Thyroid gland (tissue), 4 donors: ENCODE measurements around the gene GATA6. TPM values are rescaled to one million over a fixed set of nuclear protein-coding genes. Genes with fewer than 3 reads are reported as not detected.

ENCODE experiments used
- DNase-seq, 2 donors: peaks; one replicate each; pipeline ENCODE4 v3.0.0-alpha.2; 2019
- H3K27ac ChIP-seq, 3 donors: fragments of 200-600 bp; sonication (generic); 1 replicate in 2 of 3; 2 replicates in 1 of 3; pipeline ENCODE4 v1.5.1; 2016 to 2019; ENCODE audit warnings: mild to moderate bottlenecking in 1 of 3, moderate library complexity in 1 of 3
- H3K27me3 ChIP-seq: fragments of 200-600 bp; sonication (generic); one replicate; pipeline ENCODE4 v1.5.1; 2019
- H3K36me3 ChIP-seq, 2 donors: fragments of 200-600 bp; sonication (generic); one replicate each; pipeline ENCODE4 v1.5.1; 2016 to 2019
- H3K4me1 ChIP-seq, 2 donors: fragments of 200-600 bp; sonication (generic); one replicate each; pipeline ENCODE4 v1.5.1; 2017 to 2019
- H3K4me3 ChIP-seq, 3 donors: fragments of 200-600 bp; sonication (generic); replicated peaks in 1 of 3; 1 replicate in 2 of 3; 2 replicates in 1 of 3; pipeline ENCODE4 v1.5.1; 2016; ENCODE audit warnings: mild to moderate bottlenecking in 1 of 3
- H3K9me3 ChIP-seq: fragments of 200-600 bp; sonication (generic); one replicate; pipeline ENCODE4 v1.5.1; 2017
- POLR2A ChIP-seq, 2 donors: fragments of 450-650 bp; IDR thresholded peaks; one replicate each; pipeline ENCODE4 v1.6.1; 2017; ENCODE audit warnings: antibody characterized with exemption in 2 of 2, mild to moderate bottlenecking in 2 of 2, moderate library complexity in 1 of 2
- WGBS, 2 donors: methylation state at CpG; one replicate each; pipeline ENCODE4 v1.1.5; 2017; 5-methylcytosine and 5-hydroxymethylcytosine counted together
- intact Hi-C: fragments of 100-400 bp; cut with DNase I; formaldehyde crosslinking; loops from one replicate; pipeline ENCODE4 v1.15.1; 2023
- total RNA-seq, 4 donors: library from RNA; depleted of rRNA; stranded (reverse); fragments of >200 nt; gene quantifications; one replicate each; pipeline ENCODE4 v1.2.3, GENCODE V29; 2016
- TF ChIP-seq, protein P1 (sequence below), 6 experiments: fragments of 200-600 bp in 3 of 6; fragments of 450-650 bp in 3 of 6; sonication (generic) in 3 of 6; IDR thresholded peaks; one replicate each; pipeline ENCODE4 v1.5.1; 2016 to 2019; ENCODE audit warnings: antibody characterized with exemption in 6 of 6, mild to moderate bottlenecking in 2 of 6, inconsistent platforms in 1 of 6, moderate library complexity in 1 of 6

Gene GATA6
- total RNA-seq, 4 donors from 2014 or later, result 8.5 to 18.9 (median 15.1) TPM

- no peaks in the 10 kb centered on the region for H3K9me3 ChIP-seq
- peak overlapping the region in 1 of 3 donors; percentile 43 for H3K27ac ChIP-seq
- no peaks in the 10 kb centered on the region for H3K4me1 ChIP-seq
- H3K36me3 ChIP-seq, result peaks cover 2 to 10% of the 10 kb centered on the region in 2 donors
- DNase-seq, result no peak
- whole genome bisulfite sequencing, 2 donors, result 88 to 94% methylated on average over 6 of the region's 6 CpGs
- H3K27me3 ChIP-seq, result no peaks in the 10 kb centered on the region
- H3K4me3 ChIP-seq, result no peak overlapping the region
- intact Hi-C loops, result no loop called here
- TF ChIP-seq POLR2A (IDR thresholded peaks at IDR 0.05), result no peak
- TF ChIP-seq, protein P1, sequence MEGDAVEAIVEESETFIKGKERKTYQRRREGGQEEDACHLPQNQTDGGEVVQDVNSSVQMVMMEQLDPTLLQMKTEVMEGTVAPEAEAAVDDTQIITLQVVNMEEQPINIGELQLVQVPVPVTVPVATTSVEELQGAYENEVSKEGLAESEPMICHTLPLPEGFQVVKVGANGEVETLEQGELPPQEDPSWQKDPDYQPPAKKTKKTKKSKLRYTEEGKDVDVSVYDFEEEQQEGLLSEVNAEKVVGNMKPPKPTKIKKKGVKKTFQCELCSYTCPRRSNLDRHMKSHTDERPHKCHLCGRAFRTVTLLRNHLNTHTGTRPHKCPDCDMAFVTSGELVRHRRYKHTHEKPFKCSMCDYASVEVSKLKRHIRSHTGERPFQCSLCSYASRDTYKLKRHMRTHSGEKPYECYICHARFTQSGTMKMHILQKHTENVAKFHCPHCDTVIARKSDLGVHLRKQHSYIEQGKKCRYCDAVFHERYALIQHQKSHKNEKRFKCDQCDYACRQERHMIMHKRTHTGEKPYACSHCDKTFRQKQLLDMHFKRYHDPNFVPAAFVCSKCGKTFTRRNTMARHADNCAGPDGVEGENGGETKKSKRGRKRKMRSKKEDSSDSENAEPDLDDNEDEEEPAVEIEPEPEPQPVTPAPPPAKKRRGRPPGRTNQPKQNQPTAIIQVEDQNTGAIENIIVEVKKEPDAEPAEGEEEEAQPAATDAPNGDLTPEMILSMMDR (IDR thresholded peaks at IDR 0.05), result no peak
Measured at GRCh38 chr18:22186484-22186971, 17.1 kb downstream of the GATA6 start.

- H3K4me1 ChIP-seq, result no peaks in the 10 kb centered on the region
Measured at GRCh38 chr18:22188559-22189267, 19.3 kb downstream of the GATA6 start.

DNA sequence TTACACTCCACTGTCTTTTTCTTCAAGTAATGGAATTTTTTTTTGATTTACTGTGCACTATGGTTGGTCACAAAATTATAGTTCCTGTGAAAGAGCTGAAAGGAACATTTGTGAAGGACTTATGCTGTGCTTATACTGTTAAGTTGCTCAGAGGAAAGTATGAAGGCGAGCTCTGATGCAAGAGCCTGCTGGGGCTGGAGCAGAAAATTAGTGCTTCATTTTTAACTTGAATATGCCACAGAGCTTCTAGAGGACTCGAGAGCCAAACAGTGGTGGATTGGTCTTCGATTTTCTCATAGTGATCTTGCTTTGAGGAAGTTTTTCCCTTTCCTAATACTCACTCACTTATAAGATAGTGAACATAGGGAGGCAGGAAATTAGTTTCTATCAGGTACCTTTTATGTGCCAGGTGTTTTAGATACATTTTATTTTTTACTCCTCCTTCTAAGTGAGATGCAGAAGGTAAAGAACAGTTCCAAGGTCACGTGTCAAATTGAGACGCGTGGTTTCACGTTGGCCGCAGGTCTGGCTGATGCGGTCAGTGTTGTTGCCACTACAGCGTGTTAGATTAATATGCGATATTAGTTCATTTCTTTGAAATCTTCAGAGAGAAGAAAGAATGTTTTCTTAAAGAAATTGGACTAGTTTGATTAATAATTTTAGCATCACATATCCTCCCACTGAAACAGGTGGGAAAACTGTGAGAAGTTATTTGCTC is 20.2 kb downstream of the GATA6 start:
- no peak for TF ChIP-seq POLR2A (IDR thresholded peaks at IDR 0.05)
- TF ChIP-seq, protein P1 (IDR thresholded peaks at IDR 0.05), result no peak
- WGBS, 2 donors, result 80 to 86% methylated on average over 11 of the region's 11 CpGs
- no peak for DNase-seq
- H3K4me3 ChIP-seq, result no peak overlapping the region
- H3K36me3 ChIP-seq, result peaks cover 0 to 5% of the 10 kb centered on the region in 2 donors
- intact Hi-C loops, result no loop called here
- peaks cover 7 to 8% of the 10 kb centered on the region in 2 donors for H3K4me1 ChIP-seq
- peak overlapping the region in 2 of 3 donors; percentile 14 to 32 for H3K27ac ChIP-seq
- H3K27me3 ChIP-seq, result no peaks in the 10 kb centered on the region
- no peaks in the 10 kb centered on the region for H3K9me3 ChIP-seq

More at GRCh38 chr18:22188559-22189267, 19.3 kb downstream of the GATA6 start:
- no peak for TF ChIP-seq POLR2A (IDR thresholded peaks at IDR 0.05)
- TF ChIP-seq, protein P1 (IDR thresholded peaks at IDR 0.05), result no peak
- peaks cover 0 to 5% of the 10 kb centered on the region in 2 donors for H3K36me3 ChIP-seq
- H3K27me3 ChIP-seq, result no peaks in the 10 kb centered on the region
- H3K27ac ChIP-seq, result peak overlapping the region in 1 of 3 donors; percentile 32
- H3K9me3 ChIP-seq, result no peaks in the 10 kb centered on the region
- no peak overlapping the region for H3K4me3 ChIP-seq
- intact Hi-C loops, result no loop called here
- DNase-seq, result no peak
- 66 to 77% methylated on average over 11 of the region's 11 CpGs for WGBS, 2 donors

- no peak for TF ChIP-seq POLR2A (IDR thresholded peaks at IDR 0.05)
- TF ChIP-seq, protein P1 (IDR thresholded peaks at IDR 0.05), result no peak
- Histone ChIP-seq H3K27me3 (no peaks in the 10 kb centered on the region), H3K9me3 (no peaks in the 10 kb centered on the region), H3K36me3 (peaks cover 0 to 1% of the 10 kb centered on the region in 2 donors), H3K4me1 (peaks cover 7 to 10% of the 10 kb centered on the region in 2 donors), H3K27ac (no peak overlapping the region), H3K4me3 (no peak overlapping the region)
- intact Hi-C loops, result no loop called here
- 83 to 84% methylated on average over 5 of the region's 5 CpGs for WGBS, 2 donors
- no peak for DNase-seq
Measured at GRCh38 chr18:22191346-22191695, 21.9 kb downstream of the GATA6 start.

DNA sequence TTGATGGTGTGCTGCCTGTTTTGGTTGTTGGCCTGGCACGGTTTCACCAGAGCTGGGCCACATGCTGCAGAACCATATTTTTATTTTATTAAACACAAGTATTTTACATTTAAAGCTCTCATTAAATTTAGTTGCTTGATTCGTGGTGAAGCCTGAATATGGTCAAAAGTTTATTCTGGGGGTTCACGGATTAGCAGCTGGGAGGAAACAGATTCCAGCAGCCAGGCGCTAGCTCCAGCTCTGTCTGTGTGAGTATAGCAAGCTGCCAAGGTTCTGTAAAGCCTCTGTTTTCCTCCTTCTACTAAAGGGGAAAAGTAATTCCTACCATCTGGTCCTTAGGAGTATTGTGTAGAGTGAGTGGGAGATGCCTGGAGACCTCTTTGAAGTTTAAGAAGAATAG is 22.5 kb downstream of the GATA6 start:
- H3K27ac ChIP-seq, result no peak overlapping the region
- H3K4me1 ChIP-seq, result peaks cover 7 to 10% of the 10 kb centered on the region in 2 donors
- H3K36me3 ChIP-seq, result no peaks in the 10 kb centered on the region
- no peaks in the 10 kb centered on the region for H3K9me3 ChIP-seq
- WGBS, 2 donors, result 79 to 81% methylated on average over 4 of the region's 4 CpGs
- H3K4me3 ChIP-seq, result no peak overlapping the region
- no peak for TF ChIP-seq POLR2A (IDR thresholded peaks at IDR 0.05)
- TF ChIP-seq, protein P1 (IDR thresholded peaks at IDR 0.05), result no peak
- intact Hi-C loops, result no loop called here
- DNase-seq, result no peak
- H3K27me3 ChIP-seq, result no peaks in the 10 kb centered on the region
